Peyer's patch (tissue), 4 donors: ENCODE data around the gene TTC21A.

Source experiments
- CTCF ChIP-seq, 6 experiments: fragments of 450-650 bp in 4 of 6; fragments of 200-600 bp in 2 of 6; sonication (generic) in 1 of 6; IDR thresholded peaks; one replicate each; pipeline ENCODE4 v1.5.1; 2017 to 2019; ENCODE audit warnings: antibody characterized with exemption in 6 of 6, mild to moderate bottlenecking in 3 of 6, moderate library complexity in 1 of 6
- POLR2A ChIP-seq, 2 donors: fragments of 450-650 bp; IDR thresholded peaks; one replicate each; pipeline ENCODE4 v1.5.1; 2017; ENCODE audit warnings: antibody characterized with exemption in 2 of 2, mild to moderate bottlenecking in 2 of 2, moderate library complexity in 2 of 2

- TF ChIP-seq POLR2A (IDR thresholded peaks at IDR 0.05), result no peak
- TF ChIP-seq CTCF (IDR thresholded peaks at IDR 0.05), result no peak
Measured at GRCh38 chr3:39106281-39106811, 1.1 kb upstream of the TTC21A start.
